K562 (cell line): ENCODE results near the gene KHDC3L. TPM values are rescaled to one million over a fixed set of nuclear protein-coding genes. Genes with fewer than 3 reads are reported as not detected.

Experiments used
- BCOR ChIP-seq: fragments of 450-650 bp; IDR thresholded peaks from 2 replicates; pipeline ENCODE4 v1.6.1; 2016
- MGA ChIP-seq: fragments of 450-650 bp; IDR thresholded peaks from 2 replicates; pipeline ENCODE4 v1.6.1; 2016; ENCODE audit warnings: mild to moderate bottlenecking, moderate library complexity
- NFIC ChIP-seq: fragments of 450-650 bp; IDR thresholded peaks from 2 replicates; pipeline ENCODE4 v1.6.1; 2017; ENCODE audit warnings: mild to moderate bottlenecking, inconsistent platforms
- PPARD ChIP-seq: fragments of 250-450 bp; sonication (Bioruptor Pico); IDR thresholded peaks from 2 replicates; pipeline ENCODE4 v1.8.0; 2022; ENCODE audit warnings: inconsistent platforms, mild to moderate bottlenecking, moderate library complexity
- RBM17 ChIP-seq: fragments of 200-400 bp; formaldehyde crosslinking; IDR thresholded peaks from 2 replicates; pipeline ENCODE4 v1.6.1; 2017; ENCODE audit warnings: low read depth, mild to moderate bottlenecking, low read length, borderline replicate concordance
- TAF9B ChIP-seq: fragments of 450-650 bp; IDR thresholded peaks from 2 replicates; pipeline ENCODE4 v1.6.1; 2018; ENCODE audit warnings: mild to moderate bottlenecking; ENCODE audit not compliant: partially characterized antibody
- ZBTB33 ChIP-seq: sonication (generic); formaldehyde crosslinking; IDR thresholded peaks from 2 replicates; pipeline ENCODE4 v1.8.1; 2023; ENCODE audit warnings: mild to moderate bottlenecking, missing genetic modification reagents
- ZKSCAN8 ChIP-seq: fragments of 200-800 bp; sonication (Bioruptor generic); IDR thresholded peaks from 2 replicates; pipeline ENCODE4 v1.6.1; 2016; ENCODE audit warnings: missing genetic modification characterization, missing compliant biosample characterization
- ZNF586 ChIP-seq: fragments of 450-650 bp; formaldehyde crosslinking; conservative IDR thresholded peaks from 2 replicates; pipeline ENCODE4 v1.4.0; 2020; ENCODE audit warnings: mild to moderate bottlenecking, moderate library complexity
- ZNF717 ChIP-seq: fragments of 250-450 bp; sonication (Bioruptor Pico); IDR thresholded peaks from 2 replicates; pipeline ENCODE4 v1.5.0; 2021
- polyA plus RNA-seq, 8 experiments: library from polyadenylated mRNA; depleted of rRNA in 4 of 8; stranded (reverse) in 5 of 8; unstranded in 3 of 8; fragments of >200 nt; fragmentation: Nextera tagmentation in 2 of 8; fragmentation: Illumina TruSeq in 1 of 8; extraction: Ambion mirVana in 2 of 8; extraction: Trizol in 1 of 8; gene quantifications; 2 replicates each; pipeline versions ENCODE4 v1.2.1 to v1.2.3, GENCODE V29; 2011 to 2014; ENCODE audit warnings: inconsistent platforms in 1 of 8, missing spikeins in 1 of 8
- total RNA-seq, 7 experiments: library from RNA; depleted of rRNA in 6 of 7; stranded (reverse); fragments of >200 nt in 6 of 7; fragmentation: Illumina TruSeq in 2 of 7; extraction: Trizol in 2 of 7; gene quantifications; 2 replicates each; pipeline versions ENCODE4 v1.2.1 to v1.2.3, GENCODE V29; 2011 to 2021; ENCODE audit warnings: low replicate concordance in 1 of 7
- TF ChIP-seq, protein P1 (sequence below): sonication (generic); formaldehyde crosslinking; IDR thresholded peaks from 2 replicates; pipeline ENCODE4 v1.8.0; 2022; ENCODE audit warnings: mild to moderate bottlenecking, missing genetic modification reagents, borderline replicate concordance

Gene KHDC3L
- total and polyA plus RNA-seq, 9 of the 15 experiments (the other 6 are each of a cell fraction or from before 2014, with no cell fraction given), result not detected

GRCh38 chr6:73413102-73413501 lies 50.6 kb downstream of the KHDC3L start (continued):
- no peak for TF ChIP-seq MGA
- TF ChIP-seq PPARD (CRISPR knock-in tag), result no peak
- TF ChIP-seq, protein P1, sequence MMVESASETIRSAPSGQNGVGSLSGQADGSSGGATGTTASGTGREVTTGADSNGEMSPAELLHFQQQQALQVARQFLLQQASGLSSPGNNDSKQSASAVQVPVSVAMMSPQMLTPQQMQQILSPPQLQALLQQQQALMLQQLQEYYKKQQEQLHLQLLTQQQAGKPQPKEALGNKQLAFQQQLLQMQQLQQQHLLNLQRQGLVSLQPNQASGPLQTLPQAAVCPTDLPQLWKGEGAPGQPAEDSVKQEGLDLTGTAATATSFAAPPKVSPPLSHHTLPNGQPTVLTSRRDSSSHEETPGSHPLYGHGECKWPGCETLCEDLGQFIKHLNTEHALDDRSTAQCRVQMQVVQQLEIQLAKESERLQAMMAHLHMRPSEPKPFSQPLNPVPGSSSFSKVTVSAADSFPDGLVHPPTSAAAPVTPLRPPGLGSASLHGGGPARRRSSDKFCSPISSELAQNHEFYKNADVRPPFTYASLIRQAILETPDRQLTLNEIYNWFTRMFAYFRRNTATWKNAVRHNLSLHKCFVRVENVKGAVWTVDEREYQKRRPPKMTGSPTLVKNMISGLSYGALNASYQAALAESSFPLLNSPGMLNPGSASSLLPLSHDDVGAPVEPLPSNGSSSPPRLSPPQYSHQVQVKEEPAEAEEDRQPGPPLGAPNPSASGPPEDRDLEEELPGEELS, result 0 out of 2 replicates have a peak, but pooled peaks have one; percentile 21
- TF ChIP-seq RBM17, result no peak
- TF ChIP-seq NFIC, result no peak
- TF ChIP-seq ZBTB33 (CRISPR knock-in tag), result peak; percentile 64
- TF ChIP-seq TAF9B, result no peak
- TF ChIP-seq ZNF717 (CRISPR knock-in tag), result no peak
- TF ChIP-seq ZNF586 (CRISPR knock-in tag), result no peak
- no peak for TF ChIP-seq ZKSCAN8
- no peak for TF ChIP-seq BCOR
